Measurements from ENCODE around the gene RABGAP1L. TPM values are rescaled to one million over a fixed set of nuclear protein-coding genes. Genes with fewer than 3 reads are reported as not detected.
"Not testable (repeated sequence)": the region's sequence is repeated elsewhere in the genome, so short reads cannot be mapped to it uniquely, and the experiment has no call there.

Gene RABGAP1L
- total RNA-seq, 1 donor from 2014 or later: 116 TPM

GRCh38 chr1:174884038-174884437 is 724.7 kb downstream of the RABGAP1L start:
- FAIRE-seq: no peak
- DNase-seq (ENCODE audit: low spot score in 2 of 2): no peak

GRCh38 chr1:174884566-174884965 is 725.2 kb downstream of the RABGAP1L start:
- no peak for DNase-seq (ENCODE audit: low spot score in 2 of 2)
- FAIRE-seq: no peak

- no peak for FAIRE-seq
- DNase-seq (ENCODE audit: low spot score in 2 of 2): no peak
Measured at GRCh38 chr1:174890024-174890423, 730.7 kb downstream of the RABGAP1L start.

- DNase-seq (ENCODE audit: low spot score in 2 of 2): no peak
- FAIRE-seq: no peak
Measured at GRCh38 chr1:174892016-174892415, 732.7 kb downstream of the RABGAP1L start.

- DNase-seq (ENCODE audit: low spot score in 2 of 2): no peak
- FAIRE-seq: no peak
Measured at GRCh38 chr1:174894117-174894762, 734.9 kb downstream of the RABGAP1L start.

GRCh38 chr1:174895610-174896009 is 736.3 kb downstream of the RABGAP1L start:
- not testable (repeated sequence) for FAIRE-seq; DNase-seq (ENCODE audit: low spot score in 2 of 2)

GRCh38 chr1:174898102-174898797 is 738.9 kb downstream of the RABGAP1L start:
- DNase-seq (ENCODE audit: low spot score in 2 of 2) (no peak), FAIRE-seq (no peak)

GRCh38 chr1:174900317-174900716 is 741.0 kb downstream of the RABGAP1L start:
- DNase-seq (ENCODE audit: low spot score in 2 of 2) (no peak), FAIRE-seq (no peak)

- DNase-seq (ENCODE audit: low spot score in 2 of 2): no peak
Measured at GRCh38 chr1:174902531-174903099, 743.3 kb downstream of the RABGAP1L start.

GRCh38 chr1:174911606-174912005 is 752.3 kb downstream of the RABGAP1L start:
- DNase-seq (ENCODE audit: low spot score in 2 of 2) (no peak), FAIRE-seq (no peak)

More at GRCh38 chr1:174902531-174903099, 743.3 kb downstream of the RABGAP1L start:
- FAIRE-seq: no peak

GRCh38 chr1:174912264-174912663 is 752.9 kb downstream of the RABGAP1L start:
- no peak for FAIRE-seq
- DNase-seq (ENCODE audit: low spot score in 2 of 2): no peak

GRCh38 chr1:174913225-174913903 is 754.0 kb downstream of the RABGAP1L start:
- DNase-seq (ENCODE audit: low spot score in 2 of 2) (no peak), FAIRE-seq (no peak)

- no peak for FAIRE-seq
- no peak for DNase-seq (ENCODE audit: low spot score in 2 of 2)
Measured at GRCh38 chr1:174914991-174915390, 755.7 kb downstream of the RABGAP1L start.

GRCh38 chr1:174916846-174917245 is 757.5 kb downstream of the RABGAP1L start:
- DNase-seq (ENCODE audit: low spot score in 2 of 2) (no peak), FAIRE-seq (no peak)

- DNase-seq (ENCODE audit: low spot score in 2 of 2) (no peak), FAIRE-seq (no peak)
Measured at GRCh38 chr1:174920093-174920492, 760.8 kb downstream of the RABGAP1L start.

GRCh38 chr1:174922121-174922520 is 762.8 kb downstream of the RABGAP1L start:
- FAIRE-seq: no peak
- no peak for DNase-seq (ENCODE audit: low spot score in 2 of 2)

- FAIRE-seq (no peak), DNase-seq (ENCODE audit: low spot score in 2 of 2) (no peak)
Measured at GRCh38 chr1:174923820-174924219, 764.5 kb downstream of the RABGAP1L start.

- FAIRE-seq (no peak), DNase-seq (ENCODE audit: low spot score in 2 of 2) (no peak)
Measured at GRCh38 chr1:174928541-174928940, 769.2 kb downstream of the RABGAP1L start.

GRCh38 chr1:174931214-174931613 is 771.9 kb downstream of the RABGAP1L start:
- DNase-seq (ENCODE audit: low spot score in 2 of 2) (no peak), FAIRE-seq (no peak)

- no peak for FAIRE-seq
Measured at GRCh38 chr1:174932587-174932986, 773.3 kb downstream of the RABGAP1L start.

More at GRCh38 chr1:174932587-174932986, 773.3 kb downstream of the RABGAP1L start:
- no peak for DNase-seq (ENCODE audit: low spot score in 2 of 2)
